Measurements from ENCODE around the gene COL21A1.

GRCh38 chr6:56291302-56291917 is 44.0 kb upstream of the COL21A1 start:
- TF ChIP-seq CTCF (IDR thresholded peaks at IDR 0.05) (no peak), EP300 (IDR thresholded peaks at IDR 0.05) (no peak), POLR2A (IDR thresholded peaks at IDR 0.05) (no peak)
